Measurements from ENCODE around the gene ELK3.
A peak's percentile ranks its signal among the peaks of the same experiment; 100 is the strongest.

Gene ELK3

DNA sequence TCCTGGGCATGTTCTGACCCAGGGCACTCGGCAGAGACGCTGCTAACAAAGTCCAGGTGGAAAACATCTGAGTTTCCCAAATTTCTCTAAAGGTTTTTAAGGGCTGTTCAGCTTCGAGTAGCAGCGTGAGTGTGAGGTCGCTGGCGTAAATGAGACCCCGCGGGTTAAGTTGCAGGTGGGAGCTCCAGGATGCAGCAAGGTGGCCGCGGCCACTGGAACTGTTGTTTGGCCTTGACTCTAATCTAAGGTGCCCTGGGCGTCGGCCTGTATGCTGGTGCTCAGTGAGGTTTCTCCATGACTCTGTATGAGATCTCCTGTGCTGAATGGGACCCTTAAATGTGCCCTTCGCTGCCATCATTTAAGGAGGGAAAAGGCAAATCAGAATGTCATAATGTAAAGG lies 50.7 kb downstream of the ELK3 start:
- TF ChIP-seq, protein P1, sequence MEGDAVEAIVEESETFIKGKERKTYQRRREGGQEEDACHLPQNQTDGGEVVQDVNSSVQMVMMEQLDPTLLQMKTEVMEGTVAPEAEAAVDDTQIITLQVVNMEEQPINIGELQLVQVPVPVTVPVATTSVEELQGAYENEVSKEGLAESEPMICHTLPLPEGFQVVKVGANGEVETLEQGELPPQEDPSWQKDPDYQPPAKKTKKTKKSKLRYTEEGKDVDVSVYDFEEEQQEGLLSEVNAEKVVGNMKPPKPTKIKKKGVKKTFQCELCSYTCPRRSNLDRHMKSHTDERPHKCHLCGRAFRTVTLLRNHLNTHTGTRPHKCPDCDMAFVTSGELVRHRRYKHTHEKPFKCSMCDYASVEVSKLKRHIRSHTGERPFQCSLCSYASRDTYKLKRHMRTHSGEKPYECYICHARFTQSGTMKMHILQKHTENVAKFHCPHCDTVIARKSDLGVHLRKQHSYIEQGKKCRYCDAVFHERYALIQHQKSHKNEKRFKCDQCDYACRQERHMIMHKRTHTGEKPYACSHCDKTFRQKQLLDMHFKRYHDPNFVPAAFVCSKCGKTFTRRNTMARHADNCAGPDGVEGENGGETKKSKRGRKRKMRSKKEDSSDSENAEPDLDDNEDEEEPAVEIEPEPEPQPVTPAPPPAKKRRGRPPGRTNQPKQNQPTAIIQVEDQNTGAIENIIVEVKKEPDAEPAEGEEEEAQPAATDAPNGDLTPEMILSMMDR (IDR thresholded peaks at IDR 0.05): no peak
- no peak overlapping the region for H3K4me3 ChIP-seq
- no peak overlapping the region for H3K27ac ChIP-seq
- peak; percentile 31 for DNase-seq (ENCODE audit: low spot score)

DNA sequence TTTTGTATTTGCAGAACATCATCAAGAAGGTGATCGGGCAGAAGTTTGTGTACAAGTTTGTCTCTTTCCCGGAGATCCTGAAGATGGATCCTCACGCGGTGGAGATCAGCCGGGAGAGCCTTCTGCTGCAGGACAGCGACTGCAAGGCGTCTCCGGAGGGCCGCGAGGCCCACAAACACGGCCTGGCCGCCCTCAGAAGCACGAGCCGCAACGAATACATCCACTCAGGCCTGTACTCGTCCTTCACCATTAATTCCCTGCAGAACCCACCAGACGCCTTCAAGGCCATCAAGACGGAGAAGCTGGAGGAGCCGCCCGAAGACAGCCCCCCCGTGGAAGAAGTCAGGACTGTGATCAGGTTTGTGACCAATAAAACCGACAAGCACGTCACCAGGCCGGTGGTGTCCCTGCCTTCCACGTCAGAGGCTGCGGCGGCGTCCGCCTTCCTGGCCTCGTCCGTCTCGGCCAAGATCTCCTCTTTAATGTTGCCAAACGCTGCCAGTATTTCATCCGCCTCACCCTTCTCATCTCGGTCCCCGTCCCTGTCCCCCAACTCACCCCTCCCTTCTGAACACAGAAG lies 52.8 kb downstream of the ELK3 start:
- Histone ChIP-seq H3K27ac (no peak overlapping the region), H3K4me3 (no peak overlapping the region)

DNA sequence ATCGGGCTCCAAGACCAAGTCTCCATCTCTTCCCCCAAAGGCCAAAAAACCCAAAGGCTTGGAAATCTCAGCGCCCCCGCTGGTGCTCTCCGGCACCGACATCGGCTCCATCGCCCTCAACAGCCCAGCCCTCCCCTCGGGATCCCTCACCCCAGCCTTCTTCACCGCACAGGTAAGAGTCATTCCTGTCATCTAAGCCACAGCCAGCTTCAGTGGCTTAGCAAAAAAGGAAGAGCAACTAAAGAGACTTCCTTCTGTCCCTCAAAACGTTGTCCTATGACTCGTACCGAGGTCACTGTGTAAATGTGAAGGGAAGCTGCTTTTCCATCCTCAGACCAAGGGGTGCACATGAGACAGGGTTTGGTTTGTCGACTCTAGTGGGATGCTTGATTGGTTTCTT lies 53.4 kb downstream of the ELK3 start:
- Histone ChIP-seq H3K4me3 (no peak overlapping the region), H3K27ac (no peak overlapping the region)
- DNase-seq (ENCODE audit: low spot score): no peak
- TF ChIP-seq, protein P1 (IDR thresholded peaks at IDR 0.05): no peak

More for the DNA sequence above, 52.8 kb downstream of the ELK3 start:
- TF ChIP-seq, protein P1 (IDR thresholded peaks at IDR 0.05): no peak
- peak; percentile 28 for DNase-seq (ENCODE audit: low spot score)

DNA sequence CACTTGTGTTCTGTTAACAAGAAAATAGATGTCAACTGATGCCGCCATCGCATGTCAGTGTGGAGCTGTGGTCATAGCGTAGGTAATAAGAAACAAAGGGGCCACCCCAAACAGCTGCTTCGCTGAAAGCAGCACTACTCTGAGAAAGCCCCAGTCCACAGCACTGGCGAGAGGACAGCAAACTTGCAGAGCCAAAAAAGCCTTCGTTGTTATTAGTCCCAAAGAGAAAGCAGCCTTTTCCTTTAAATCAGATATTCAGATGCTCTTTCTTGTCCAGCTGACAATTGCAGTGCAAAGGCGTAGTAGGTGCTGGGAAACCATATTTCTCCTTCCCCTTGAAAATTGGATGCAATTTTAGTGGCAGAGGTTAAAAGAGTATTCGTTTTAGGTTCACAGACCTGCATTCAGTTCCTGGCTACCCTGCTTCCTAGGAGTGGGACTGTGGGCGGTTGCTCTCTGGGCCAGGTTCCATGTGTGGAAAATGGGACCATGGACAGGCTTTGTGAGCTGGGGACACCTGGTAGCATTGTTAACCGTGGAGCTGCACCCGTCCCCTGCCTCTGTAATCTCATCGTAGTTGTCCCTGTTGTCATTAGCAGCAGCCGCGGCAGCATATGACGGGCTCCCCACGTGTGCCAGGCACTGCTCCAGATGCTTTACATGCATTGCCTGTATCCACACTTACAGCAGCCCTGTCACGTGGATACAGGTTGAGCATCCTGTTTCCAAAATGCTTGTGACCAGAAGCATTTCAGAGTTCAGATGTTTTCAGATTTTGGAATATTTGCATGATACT lies 54.2 kb downstream of the ELK3 start:
- DNase-seq (ENCODE audit: low spot score): no peak
- Histone ChIP-seq H3K27ac (no peak overlapping the region), H3K4me3 (no peak overlapping the region)
- TF ChIP-seq, protein P1 (IDR thresholded peaks at IDR 0.05): no peak

DNA sequence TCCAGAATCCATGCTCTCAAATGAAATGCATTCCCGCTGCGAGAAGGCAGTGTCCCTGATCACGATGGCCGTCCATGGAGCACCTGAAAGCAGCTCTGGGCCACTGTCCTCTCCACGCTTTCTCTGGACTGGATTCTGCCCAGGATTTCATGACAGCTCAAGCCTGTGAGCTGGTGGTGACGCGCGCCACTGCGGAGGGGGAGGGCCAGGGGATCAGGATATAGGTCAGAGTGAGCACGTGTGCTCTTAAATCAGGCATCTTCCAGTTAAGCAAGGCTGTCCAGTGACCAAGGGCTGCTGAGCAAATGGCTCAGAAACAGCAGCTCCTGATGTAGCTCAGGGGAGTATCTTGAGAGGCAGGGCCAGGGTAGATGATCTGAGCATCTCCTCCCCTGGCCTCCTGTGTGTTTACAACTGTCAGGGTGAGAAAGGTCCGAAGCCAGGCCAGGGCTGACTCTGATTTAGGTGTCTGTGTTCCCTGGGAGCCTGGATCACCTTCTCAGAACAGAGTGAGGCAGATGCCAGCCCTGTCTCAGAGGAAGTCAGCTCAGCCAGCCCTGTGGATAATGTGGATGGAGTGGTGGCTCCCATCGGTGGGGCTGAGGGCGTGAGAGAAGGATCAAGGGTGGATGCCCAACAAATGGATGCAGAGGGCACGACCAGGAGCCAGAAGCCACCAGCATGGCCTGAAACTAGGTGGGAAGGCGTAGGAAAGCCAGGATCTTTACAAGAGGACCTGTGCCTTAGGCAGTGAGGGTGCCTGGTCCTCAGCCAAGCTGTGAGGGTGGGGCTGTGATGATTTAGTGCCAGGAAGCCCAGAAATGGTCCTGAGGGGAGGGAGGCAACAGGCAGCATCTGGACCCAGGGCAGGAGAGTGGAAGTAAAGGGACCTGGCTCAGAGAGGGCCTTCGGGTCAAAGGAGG lies 55.3 kb downstream of the ELK3 start:
- TF ChIP-seq, protein P1 (IDR thresholded peaks at IDR 0.05): no peak
- Histone ChIP-seq H3K27ac (peak overlapping the region in 1 of 2 donors; percentile 65), H3K4me3 (no peak overlapping the region)
- no peak for DNase-seq (ENCODE audit: low spot score)

DNA sequence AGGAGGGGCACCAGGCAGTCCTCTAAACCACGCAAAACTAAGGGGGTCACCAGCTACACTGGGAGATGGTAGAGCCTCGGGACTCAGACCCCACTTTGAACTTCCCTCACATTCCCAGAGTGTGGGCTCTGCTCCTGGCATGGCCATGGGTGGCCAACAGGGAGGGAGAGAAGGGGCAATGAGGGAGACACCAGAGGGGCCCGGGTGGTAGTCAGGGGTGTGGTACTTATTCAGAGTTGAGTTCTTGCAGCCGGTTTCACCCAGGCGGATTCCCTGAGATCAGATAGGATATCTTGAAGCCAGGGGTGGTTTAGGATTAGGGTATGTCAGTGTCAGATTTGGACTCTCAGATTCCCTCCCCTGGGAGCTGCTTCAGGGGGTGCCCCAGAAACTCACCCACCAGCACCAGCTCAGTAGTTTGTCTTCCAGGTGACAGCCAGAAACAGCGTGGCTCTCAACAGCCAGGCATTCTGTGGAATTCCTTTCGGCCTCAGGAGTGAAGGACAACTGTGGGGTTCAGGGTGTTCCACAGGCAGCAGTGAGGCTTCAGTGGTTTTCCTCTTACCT lies 56.0 kb downstream of the ELK3 start:
- no peak for DNase-seq (ENCODE audit: low spot score)
- TF ChIP-seq, protein P1 (IDR thresholded peaks at IDR 0.05): no peak
- H3K27ac ChIP-seq: peak overlapping the region in 1 of 2 donors; percentile 65
- H3K4me3 ChIP-seq: no peak overlapping the region
